SH-SY5Y (cell line): ENCODE results near the gene LRIG2.

ENCODE experiments used
- GATA2 ChIP-seq: IDR thresholded peaks from 2 replicates; pipeline ENCODE4 v1.6.1; 2011; ENCODE audit warnings: mild to moderate bottlenecking, low read depth, low read length
- GATA3 ChIP-seq: IDR thresholded peaks from 2 replicates; pipeline ENCODE4 v1.6.1; 2011; ENCODE audit warnings: low read depth, mild to moderate bottlenecking, low read length, moderate library complexity

- TF ChIP-seq GATA3 (no peak), GATA2 (no peak)
Observed at GRCh38 chr1:113123737-113124136, 50.7 kb downstream of the LRIG2 start.
